Tongue (tissue), 2 donors: Measurements from ENCODE around the gene GAB1. TPM values are rescaled to one million over a fixed set of nuclear protein-coding genes. Genes with fewer than 3 reads are reported as not detected.
A peak's percentile ranks its signal among the peaks of the same experiment; 100 is the strongest.

Source experiments
- DNase-seq: peaks from one replicate; pipeline ENCODE4 v3.0.0-alpha.2; 2015
- total RNA-seq: library from RNA; depleted of rRNA; stranded (reverse); fragments of >200 nt; gene quantifications from one replicate; pipeline ENCODE4 v1.2.3, GENCODE V29; 2014

Gene GAB1
- total RNA-seq, 1 donor from 2014 or later = 49.6 TPM

DNA sequence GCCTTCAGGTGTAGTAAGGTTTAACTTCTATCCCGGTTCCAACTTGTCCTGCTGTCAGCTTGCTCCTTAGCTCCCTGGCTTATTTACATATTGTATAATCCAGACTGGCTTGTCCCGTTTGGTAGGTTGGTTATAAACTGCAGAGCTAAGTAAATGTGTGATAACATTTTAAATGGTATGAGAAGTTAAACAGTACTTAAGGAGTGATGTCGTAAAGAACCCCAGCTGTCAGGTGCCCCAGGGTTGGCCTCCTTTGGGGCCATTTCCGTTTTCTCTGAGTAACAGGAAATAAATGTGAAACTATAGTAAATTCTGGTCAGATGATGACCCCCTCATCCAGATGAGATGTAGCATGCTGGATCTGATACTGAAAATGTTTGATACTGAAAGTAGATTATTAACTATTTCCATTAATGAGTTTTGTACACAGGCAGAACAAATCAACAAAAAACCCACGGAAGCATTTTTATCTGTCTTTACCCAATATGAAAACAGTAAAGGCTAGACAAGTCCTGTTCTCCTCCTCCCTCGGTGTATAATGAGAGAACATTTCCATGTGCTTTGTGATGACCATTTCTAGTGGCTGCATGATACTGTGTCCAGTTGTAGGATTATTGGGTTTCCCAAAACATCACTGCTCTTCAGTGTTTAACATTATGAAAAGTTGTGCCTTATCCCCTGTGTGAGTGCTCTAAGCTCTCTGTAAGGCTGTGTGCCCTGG, 22.4 kb downstream of the GAB1 start:
- peak; percentile 54 for DNase-seq

DNA sequence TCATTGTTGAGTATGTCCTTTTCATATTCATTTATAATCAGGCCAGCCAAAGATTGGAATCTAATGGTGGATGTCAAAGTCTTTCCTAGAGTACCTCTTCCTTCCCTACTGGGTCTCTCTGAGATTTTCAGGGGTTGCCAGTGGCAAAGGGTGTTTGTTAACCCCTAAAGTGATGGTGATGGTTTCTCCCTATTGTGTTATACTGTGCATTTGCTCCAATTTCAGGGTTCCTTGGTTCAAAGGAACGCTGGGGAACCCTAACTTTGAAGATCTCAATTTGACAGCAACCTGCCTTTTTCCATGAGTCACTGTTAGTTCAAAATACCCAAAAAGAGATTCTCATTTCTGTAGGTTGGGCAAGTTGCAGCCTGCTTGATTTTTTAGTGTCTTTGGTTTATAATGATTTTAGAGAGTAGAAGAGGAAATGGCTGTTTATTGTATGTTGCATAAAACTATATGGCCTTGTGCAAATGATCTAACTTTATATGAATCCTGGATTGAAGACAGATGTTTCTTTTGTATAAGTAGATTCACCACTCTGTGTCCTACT, 23.0 kb downstream of the GAB1 start:
- DNase-seq = no peak

DNA sequence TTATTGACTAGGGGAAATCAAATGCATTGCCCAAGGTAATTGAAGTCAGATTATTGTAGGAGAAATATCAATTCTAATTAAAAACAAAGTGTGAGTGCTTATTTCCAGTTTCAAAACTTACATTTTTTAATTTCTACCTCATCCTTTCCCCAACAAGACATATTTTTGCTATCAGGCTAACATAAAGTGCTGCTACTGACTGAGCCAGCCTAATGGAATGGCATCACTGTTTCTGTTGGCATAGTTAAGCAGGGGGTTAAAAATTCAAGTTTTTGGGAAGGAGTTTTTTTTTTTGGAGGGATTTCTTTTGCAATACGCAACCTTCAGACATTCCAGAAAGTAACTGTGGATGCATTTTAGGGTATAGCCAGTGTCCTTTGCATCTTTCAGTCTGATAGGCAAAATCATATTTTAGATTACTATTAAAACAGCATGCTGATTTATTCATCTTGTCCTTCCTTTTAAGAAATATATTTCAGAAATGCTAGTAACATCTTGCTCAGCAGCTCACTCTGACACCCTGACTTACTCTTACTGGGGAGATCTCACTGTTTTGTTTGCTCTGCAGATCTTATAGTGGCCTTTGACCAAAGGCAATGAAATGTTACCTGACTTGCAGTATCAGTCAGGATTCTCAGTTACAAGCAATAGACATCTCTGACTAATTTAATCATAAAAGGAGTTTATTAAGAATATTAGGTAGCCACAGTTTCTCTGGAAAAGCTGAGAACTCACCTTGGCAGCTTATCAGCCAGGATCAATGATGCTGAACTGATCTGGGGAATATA, 24.4 kb downstream of the GAB1 start:
- no peak for DNase-seq

DNA sequence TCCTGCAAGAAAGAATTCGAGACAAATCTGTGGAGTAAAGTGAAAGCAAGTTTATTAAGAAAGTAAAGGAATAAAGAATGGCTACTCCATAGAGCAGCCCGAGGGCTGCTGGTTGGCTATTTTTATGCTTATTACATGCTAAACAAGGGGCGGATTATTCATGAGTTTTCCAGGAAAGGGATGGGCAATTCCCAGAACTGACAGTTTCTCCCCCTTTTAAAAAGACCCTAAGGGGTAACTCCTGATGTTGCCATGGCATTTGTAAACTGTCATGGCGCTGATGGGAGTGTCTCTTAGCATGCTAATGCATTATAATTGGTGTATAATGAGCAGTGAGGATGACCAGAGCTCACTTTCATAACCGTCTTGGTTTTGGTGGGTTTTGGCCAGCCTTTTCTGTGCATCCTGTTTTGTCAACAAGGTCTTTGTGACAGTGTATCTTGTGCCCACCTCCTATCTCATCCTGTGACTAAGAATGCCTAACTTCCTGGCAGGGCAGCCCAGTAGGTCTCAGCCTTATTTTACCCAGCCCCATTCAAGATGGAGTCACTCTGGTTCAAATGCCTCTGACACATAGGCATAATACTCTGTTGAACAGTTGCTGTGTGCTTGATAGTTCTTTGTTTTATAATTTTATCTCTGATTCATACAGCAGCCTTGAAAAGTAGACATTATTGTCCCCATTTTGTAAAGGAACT, 25.8 kb downstream of the GAB1 start:
- no peak for DNase-seq

DNA sequence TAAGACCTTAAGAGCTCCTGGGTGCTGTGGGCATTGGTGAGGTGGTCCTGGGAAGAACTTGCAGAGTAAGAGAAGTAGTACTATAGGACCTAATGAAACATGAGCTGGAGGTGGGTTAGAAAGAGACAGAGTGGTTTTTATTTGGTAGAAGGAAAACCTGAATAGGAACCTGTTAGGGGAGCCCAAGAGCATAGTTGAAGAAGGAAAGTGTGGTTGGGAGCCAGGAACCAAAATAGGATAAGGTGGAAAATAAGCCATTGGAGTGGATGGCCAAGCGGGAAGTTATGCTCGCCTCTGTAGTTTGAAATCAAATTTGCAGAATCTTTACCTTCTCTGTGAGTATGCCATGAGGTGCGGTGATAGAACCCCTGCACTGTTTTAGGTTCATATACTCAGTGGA, 26.7 kb downstream of the GAB1 start:
- DNase-seq = no peak

DNA sequence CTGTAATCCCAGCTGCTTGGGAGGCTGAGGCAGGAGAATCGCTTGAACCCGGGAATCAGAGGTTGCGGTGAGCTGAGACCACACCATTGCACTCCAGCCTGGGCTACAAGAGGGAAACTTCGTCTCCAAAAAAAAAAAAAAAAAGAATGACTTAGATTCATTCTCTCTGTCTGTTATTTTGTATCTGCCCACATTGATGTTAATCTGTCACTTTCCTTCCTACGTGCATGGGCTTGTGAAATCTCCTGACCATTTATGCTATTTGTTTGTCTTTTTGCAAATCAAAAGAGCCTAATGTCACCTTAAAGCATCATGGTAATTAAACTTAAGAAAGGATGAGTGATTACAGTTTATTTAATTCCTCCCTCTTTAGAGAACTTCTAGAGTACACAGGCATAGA, 27.4 kb downstream of the GAB1 start:
- DNase-seq = no peak

DNA sequence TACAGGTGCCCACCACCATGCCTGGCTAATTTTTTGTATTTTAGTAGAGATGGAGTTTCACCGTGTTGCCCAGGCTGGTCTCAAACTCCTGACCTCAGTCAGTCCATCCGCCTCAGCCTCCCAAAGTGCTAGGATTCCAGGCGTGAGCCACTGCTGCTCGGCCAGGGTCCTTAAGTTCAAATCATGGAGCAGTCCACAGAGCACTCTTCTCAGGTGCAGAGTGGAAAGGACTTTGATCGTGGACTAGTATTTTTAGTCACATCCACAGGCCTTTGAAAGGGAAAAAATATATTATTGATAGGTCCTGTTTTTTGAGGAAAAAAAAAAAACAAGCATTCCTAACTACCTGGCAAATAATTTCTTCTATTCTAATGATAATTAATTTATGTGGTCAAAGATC, 31.2 kb downstream of the GAB1 start:
- no peak for DNase-seq

DNA sequence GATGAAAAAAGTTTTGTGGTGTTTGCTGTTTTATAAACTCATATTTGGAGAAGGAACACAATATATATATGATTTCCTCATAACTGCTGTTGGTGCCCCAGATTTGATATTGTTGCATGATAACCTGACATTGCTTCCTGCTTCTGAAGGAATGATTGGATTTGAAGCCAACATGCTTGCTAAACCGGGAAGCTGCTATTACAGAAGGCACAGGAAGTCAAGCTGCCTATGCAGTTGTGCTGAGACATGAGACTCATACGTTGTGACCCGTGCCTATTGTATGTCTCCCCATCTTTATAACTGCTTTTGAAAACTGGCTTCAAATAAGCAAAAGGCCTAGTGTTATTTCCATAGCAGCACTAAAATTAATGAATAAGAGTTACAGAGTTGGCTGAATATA, 32.9 kb downstream of the GAB1 start:
- no peak for DNase-seq

DNA sequence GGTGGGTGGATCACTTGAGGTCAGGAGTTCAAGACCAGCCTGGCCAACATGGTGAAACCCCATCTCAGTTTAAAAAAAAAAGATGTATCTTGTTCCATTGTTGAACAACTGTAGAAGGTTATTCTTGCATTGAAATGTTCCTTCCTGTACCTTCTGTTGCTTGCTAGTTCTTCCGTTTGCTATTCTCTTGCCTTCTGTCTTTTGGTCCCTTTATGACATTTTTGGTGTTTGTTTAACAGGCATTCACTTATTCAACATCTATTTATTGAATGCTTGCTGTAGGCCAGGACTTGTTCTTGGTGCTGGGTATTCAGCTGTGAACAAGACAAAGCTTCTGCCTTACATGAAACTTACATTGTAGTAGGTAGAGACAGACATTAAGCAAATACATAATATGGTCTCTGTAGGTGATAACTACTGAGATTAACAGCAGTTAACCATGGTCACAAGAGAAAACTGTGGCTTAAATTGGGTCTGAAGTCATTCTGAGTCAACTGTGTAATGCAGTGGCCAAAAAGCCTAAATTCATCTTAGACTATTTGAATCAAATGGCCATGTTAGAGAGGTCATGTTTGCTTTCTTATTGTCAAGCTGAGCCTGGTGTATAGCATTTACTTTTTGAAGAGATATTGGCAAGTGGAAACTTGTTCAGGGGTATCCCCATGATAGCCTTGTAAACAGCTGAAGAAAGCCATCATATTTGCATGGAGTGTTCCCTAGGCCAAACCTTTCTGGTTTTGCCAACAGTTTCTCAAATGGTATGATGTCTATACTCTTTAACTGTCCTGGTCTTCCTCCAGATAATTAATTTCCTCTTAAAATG, 35.6 kb downstream of the GAB1 start:
- DNase-seq = no peak

DNA sequence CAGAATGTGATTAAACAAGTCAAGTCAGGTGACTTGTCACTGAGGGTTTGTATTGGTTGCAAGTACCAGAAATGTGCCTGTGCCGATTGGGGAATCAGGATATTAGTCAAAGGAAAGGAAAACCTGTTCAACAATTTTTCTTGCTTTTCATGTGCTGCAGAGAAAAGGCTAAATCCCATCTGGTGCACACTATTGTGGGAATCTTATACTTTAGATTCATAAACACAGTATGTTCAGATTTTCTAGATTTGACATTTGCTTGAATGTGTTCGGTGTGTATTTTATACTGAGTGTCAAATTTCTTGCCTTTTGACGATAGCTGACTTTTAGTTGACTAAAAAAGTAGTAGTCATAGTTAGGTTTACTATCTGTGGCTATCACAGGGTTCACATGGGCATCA, 37.6 kb downstream of the GAB1 start:
- DNase-seq = no peak

DNA sequence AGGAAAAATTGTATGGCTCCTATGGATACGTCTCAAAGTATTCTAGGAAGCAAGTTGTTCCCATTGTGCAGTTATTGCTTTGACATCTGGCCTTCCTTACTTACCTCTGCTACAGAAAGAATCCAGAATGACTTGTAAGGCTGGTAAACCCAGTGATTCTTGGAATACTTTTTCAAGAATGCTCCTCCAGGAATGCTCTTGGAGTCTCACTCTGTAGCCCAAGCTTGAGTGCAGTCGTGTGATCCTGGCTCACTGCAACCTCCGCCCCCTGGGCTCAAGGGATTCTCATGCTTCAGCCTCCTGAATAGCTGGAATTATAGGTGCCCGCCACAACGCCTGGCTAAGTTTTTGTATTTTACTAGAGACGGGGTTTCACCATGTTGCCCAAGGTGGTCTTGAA, 38.1 kb downstream of the GAB1 start:
- DNase-seq = no peak

DNA sequence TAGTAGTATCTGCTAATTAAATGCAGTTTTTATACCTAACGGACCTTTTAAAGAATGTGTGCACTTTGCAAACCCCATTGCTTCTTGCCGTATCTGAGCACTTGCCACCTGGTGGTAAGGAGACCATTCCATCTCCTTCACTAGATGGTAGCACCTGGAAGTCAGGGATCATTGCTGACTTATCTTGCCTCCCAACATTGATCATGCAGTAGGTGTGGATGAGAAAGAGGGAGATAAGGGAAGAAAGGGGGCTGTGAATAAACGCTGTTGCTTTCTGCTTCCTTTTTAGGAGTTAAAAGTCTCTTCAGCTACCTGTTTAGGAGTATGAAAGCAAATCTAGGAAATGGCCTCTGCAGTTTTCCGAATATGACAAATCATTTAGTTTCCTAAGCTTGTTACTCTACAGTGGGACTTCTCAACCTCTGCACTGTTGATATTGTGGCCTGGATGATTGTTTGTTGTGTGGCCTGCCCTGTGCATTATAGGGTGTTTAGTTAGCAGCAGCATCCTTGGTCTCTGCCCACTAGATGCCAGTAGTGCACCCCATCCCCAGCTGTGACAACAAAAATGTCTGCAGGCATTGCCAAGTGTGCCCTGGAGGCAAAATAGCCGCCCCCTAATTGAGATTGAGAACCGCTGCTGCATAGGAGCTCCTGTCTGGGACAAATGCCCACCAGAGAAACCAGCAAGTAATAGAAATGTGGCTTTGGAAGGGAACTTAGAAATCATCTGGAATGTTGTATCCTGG, 38.8 kb downstream of the GAB1 start:
- DNase-seq = peak; percentile 63

DNA sequence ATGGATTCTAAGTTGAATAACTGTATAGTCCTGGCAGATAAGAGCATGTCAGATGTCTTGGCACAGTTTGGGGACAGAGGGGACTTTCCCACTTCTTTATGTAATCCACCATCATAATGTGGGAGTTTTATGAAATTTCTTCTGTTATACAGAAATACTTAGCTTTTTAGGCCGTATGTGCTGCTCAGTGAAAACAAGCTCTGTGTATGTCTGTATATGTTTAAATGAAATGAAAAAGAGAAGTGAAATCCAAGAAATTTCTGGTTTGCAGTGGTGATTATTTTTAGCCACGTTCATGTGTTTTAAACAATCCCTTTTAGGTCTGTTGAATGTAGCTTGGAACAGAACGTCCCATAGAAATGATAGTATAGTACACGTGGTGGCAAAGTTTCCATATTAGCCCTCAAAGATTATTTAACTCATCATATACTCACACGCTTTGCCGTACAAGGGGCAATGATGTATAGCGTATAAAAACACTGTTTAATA, 41.0 kb downstream of the GAB1 start:
- DNase-seq = peak; percentile 51

DNA sequence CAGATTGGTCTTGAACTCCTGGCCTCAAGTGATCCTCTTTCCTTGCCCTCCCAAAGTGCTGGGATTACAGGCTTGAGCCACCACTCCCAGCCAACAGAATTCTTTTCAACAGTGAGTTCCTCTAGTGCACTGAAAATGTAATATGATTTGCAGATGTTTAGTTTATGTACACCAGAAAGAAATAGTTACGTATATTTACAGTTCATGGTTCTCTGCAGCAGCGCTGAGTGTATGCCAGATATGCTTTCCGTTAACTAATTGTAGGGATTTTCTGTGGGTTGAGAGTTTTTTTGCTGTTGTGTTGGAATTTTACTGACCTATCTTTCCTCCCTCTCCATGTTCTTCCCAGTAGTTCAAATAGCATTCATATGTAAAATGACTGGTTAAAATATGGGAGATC, 44.0 kb downstream of the GAB1 start:
- peak; percentile 81 for DNase-seq

DNA sequence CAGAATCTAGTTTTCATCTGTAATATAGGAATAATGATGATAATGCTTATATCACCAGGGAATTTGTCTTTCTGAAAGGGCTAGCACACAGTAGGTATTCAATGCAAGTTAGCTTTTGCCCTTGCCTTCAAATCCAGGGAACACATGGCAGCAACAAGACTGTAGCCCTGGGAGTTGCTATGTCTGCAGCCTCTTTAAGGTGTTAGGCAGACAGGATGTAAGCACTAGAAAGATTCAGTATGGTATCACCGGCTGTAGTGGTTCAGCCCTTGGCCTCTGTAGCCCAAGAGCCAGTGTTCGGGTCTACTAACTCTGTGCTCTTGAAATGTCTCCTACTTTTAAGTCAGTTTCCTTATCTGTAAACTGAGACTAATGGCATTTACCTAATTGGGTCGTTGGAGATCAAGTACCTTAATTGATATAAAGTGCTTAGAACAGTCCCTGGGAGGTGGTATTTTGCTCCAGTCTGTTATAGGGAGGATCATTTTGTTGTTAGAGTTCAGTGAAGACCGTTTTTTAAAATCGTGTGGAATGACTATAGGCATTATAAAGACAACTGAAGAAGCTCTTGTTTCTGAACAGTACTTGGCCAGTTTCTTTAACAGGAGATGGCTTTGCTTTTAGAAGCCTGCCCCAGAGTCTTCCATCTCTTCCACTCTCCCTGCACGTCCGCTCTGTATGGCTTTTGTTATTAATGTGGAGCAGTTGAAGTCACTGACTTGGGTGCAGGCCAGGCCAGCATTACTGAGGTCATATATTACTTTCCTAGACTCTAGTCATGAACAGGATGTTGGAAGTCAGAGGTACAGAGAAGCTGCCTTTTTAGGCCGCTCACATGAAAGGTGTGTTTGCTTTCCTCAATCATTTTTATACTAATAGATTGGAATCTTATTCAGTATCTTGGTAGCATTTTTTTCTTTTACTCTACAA, 44.8 kb downstream of the GAB1 start:
- peak; percentile 94 for DNase-seq

DNA sequence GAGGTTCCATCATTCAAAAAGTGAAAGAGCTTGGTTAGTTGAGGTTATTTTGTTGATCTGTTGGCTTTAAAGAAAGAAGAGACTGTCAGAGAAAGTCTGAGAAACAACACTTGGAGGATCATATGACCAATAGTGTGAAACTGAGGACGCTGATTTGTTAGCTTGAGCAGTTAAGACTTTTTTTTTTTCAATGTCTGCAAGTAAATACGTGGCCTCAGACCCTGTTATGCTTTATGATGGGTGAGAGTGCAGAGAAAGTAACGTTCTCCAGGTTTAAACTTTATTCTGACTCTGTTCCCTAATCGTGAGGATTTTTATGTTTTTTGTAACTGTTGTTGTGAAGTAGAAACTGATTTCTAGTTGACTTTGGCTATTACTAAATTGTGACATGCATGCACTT, 45.9 kb downstream of the GAB1 start:
- DNase-seq = peak; percentile 50

DNA sequence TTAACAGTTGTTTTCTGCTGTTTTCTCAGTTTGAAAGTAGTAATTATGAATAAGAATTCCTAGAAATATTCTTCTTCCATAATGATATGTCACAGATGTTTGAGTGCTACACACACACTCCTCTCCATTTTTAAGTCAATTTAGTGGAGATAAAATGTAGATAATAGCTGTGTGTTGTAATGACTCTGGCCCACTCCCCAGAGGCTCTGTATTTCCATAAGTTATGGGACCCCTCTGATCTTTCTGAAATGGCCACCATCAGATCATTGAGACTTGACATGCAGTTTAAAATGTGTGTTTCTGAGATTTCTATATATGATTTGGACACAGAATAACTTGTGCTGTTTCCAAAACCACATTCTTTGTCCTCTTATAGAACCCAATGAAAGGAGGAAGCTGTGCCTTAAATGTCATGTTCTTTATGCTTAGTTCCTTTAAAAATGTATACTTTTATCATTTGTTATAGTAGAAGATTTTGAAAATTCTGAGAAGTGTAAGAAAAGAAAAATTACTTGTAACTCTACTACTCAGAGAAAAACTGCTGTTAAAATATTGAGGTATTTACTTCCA, 46.4 kb downstream of the GAB1 start:
- no peak for DNase-seq

DNA sequence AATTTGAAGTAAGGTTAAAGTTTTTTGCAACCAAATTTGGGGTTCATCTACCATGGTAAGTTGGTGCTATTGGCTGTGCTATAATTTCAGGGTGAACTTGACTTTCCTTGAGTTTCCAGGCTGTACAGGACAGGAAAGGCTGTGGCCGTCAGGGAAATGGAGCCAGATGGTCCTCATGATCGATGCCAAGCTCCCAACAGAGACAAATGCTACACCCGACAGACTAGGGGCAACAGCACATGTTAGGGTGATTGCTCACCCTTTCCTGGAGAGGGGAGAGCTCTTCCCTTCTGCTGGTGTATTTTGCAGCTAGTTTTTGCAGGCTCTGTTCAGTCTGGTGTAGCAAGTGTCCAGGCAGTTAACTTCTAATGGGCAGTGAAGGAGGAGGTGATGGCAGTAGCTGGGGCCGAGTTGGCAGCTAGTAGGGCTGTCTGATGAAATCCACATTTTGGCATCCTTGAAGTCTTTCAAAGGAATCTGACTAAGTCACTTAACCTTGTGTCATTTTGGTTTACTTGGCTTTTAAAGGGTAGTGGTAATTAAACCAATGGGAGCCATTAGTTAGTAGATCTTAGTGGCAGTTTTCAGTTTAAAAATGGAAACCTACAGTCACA, 47.8 kb downstream of the GAB1 start:
- no peak for DNase-seq

DNA sequence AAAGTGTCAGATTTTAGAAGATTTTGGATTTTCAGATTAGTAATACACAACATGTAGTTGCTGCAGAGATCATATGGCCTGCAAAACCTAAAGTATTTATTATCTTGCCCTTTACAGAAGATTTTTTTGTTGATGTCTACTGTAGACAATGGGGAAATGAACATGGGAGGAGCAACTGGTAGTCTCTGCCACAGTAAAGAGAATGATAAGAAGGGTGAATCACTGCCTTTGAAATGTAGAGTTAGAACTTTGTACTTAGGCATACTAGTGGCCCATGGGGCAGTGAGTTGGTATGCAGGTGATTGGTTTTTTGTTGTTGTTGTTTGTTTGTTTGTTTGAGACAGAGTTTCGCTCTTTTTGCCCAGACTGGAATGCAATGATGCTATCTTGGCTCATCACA, 50.1 kb downstream of the GAB1 start:
- no peak for DNase-seq
